ENCODE results near the gene MRC1.

The MRC1 gene

GRCh38 chr10:17912754-17913153, 103.6 kb downstream of the MRC1 start:
- Histone ChIP-seq H3K27me3 (ENCODE audit: insufficient read depth, poor library complexity, severe bottlenecking) (no peaks in the 10 kb centered on the region), H3K4me3 (replicated peaks; ENCODE audit: insufficient read depth, low read length) (no peak overlapping the region), H3K27ac (replicated peaks) (no peak overlapping the region)
- TF ChIP-seq, protein P1, sequence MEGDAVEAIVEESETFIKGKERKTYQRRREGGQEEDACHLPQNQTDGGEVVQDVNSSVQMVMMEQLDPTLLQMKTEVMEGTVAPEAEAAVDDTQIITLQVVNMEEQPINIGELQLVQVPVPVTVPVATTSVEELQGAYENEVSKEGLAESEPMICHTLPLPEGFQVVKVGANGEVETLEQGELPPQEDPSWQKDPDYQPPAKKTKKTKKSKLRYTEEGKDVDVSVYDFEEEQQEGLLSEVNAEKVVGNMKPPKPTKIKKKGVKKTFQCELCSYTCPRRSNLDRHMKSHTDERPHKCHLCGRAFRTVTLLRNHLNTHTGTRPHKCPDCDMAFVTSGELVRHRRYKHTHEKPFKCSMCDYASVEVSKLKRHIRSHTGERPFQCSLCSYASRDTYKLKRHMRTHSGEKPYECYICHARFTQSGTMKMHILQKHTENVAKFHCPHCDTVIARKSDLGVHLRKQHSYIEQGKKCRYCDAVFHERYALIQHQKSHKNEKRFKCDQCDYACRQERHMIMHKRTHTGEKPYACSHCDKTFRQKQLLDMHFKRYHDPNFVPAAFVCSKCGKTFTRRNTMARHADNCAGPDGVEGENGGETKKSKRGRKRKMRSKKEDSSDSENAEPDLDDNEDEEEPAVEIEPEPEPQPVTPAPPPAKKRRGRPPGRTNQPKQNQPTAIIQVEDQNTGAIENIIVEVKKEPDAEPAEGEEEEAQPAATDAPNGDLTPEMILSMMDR (IDR thresholded peaks at IDR 0.05; ENCODE audit: insufficient read depth, low read length): no peak
- TF ChIP-seq GABPA (IDR thresholded peaks at IDR 0.05; ENCODE audit: low read depth): no peak
- no peak for DNase-seq (ENCODE audit: low read depth in 1 of 2, low spot score in 1 of 2)

DNA sequence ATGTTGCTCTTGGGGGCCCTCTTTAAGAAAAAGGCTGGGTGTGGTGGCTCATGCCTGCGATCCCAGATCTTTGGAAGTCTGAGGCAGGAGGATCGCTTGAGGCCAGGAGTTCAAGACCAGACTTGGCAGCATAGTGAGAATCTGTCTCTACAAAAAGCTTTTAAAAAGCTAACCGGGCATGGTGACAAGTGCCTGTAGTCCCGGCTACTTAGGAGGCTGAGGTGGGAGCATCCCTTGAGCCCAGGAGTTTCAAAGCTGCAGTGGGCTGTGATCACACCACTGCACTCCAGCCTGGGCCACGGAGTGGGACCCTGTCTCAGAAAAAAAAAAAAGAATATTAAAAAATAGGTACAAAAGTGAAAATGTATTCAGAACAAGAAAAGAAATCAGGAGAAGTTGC, 104.5 kb downstream of the MRC1 start:
- no peak for TF ChIP-seq POLR2AphosphoS5 (IDR thresholded peaks at IDR 0.05; ENCODE audit: low read depth)
- TF ChIP-seq, protein P1 (IDR thresholded peaks at IDR 0.05; ENCODE audit: insufficient read depth, low read length): no peak
- TF ChIP-seq, protein P2, sequence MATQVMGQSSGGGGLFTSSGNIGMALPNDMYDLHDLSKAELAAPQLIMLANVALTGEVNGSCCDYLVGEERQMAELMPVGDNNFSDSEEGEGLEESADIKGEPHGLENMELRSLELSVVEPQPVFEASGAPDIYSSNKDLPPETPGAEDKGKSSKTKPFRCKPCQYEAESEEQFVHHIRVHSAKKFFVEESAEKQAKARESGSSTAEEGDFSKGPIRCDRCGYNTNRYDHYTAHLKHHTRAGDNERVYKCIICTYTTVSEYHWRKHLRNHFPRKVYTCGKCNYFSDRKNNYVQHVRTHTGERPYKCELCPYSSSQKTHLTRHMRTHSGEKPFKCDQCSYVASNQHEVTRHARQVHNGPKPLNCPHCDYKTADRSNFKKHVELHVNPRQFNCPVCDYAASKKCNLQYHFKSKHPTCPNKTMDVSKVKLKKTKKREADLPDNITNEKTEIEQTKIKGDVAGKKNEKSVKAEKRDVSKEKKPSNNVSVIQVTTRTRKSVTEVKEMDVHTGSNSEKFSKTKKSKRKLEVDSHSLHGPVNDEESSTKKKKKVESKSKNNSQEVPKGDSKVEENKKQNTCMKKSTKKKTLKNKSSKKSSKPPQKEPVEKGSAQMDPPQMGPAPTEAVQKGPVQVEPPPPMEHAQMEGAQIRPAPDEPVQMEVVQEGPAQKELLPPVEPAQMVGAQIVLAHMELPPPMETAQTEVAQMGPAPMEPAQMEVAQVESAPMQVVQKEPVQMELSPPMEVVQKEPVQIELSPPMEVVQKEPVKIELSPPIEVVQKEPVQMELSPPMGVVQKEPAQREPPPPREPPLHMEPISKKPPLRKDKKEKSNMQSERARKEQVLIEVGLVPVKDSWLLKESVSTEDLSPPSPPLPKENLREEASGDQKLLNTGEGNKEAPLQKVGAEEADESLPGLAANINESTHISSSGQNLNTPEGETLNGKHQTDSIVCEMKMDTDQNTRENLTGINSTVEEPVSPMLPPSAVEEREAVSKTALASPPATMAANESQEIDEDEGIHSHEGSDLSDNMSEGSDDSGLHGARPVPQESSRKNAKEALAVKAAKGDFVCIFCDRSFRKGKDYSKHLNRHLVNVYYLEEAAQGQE (IDR thresholded peaks at IDR 0.05; ENCODE audit: insufficient replicate concordance, low read depth): no peak
- TF ChIP-seq GABPA (IDR thresholded peaks at IDR 0.05; ENCODE audit: low read depth): no peak
- TF ChIP-seq SPI1 (IDR thresholded peaks at IDR 0.05; ENCODE audit: borderline replicate concordance, low read depth): no peak
- Histone ChIP-seq H3K27me3 (ENCODE audit: insufficient read depth, poor library complexity, severe bottlenecking) (no peaks in the 10 kb centered on the region), H3K4me3 (replicated peaks; ENCODE audit: insufficient read depth, low read length) (no peak overlapping the region), H3K27ac (replicated peaks) (no peak overlapping the region)
- DNase-seq (ENCODE audit: low read depth in 1 of 2, low spot score in 1 of 2): no peak

GRCh38 chr10:17914169-17915045, 105.3 kb downstream of the MRC1 start:
- no peak overlapping the region for H3K27ac ChIP-seq (replicated peaks)
- no peaks in the 10 kb centered on the region for H3K27me3 ChIP-seq (ENCODE audit: insufficient read depth, poor library complexity, severe bottlenecking)
- DNase-seq (ENCODE audit: low read depth in 1 of 2, low spot score in 1 of 2): no peak
- TF ChIP-seq POLR2AphosphoS5 (IDR thresholded peaks at IDR 0.05; ENCODE audit: low read depth) (no peak), SPI1 (IDR thresholded peaks at IDR 0.05; ENCODE audit: borderline replicate concordance, low read depth) (no peak), GABPA (IDR thresholded peaks at IDR 0.05; ENCODE audit: low read depth) (no peak)
- TF ChIP-seq, protein P1 (IDR thresholded peaks at IDR 0.05; ENCODE audit: insufficient read depth, low read length): no peak
- TF ChIP-seq, protein P2 (IDR thresholded peaks at IDR 0.05; ENCODE audit: insufficient replicate concordance, low read depth): no peak
- H3K4me3 ChIP-seq (replicated peaks; ENCODE audit: insufficient read depth, low read length): no peak overlapping the region
